Spleen (tissue), 11 donors: Measurements from ENCODE around the gene BEND3. TPM values are rescaled to one million over a fixed set of nuclear protein-coding genes. Genes with fewer than 3 reads are reported as not detected.
"Not testable (repeated sequence)": the region's sequence is repeated elsewhere in the genome, so short reads cannot be mapped to it uniquely, and the experiment has no call there.

Experiments
- DNase-seq: peaks from one replicate; pipeline ENCODE4 v3.0.0-alpha.2; 2020
- H3K27ac ChIP-seq, 8 donors: fragments of 200-600 bp; sonication (generic) in 7 of 8; 1 replicate in 4 of 8; 2 replicates in 4 of 8; pipeline versions ENCODE4 v1.5.0 to v1.8.0; 2016 to 2021; ENCODE audit warnings: inconsistent platforms in 4 of 8, mild to moderate bottlenecking in 4 of 8, moderate library complexity in 1 of 8
- H3K27me3 ChIP-seq, 7 donors: fragments of 200-600 bp; sonication (generic) in 6 of 7; replicated peaks in 1 of 7; 1 replicate in 4 of 7; 2 replicates in 3 of 7; pipeline versions ENCODE4 v1.5.0 to v1.8.0; 2016 to 2021; ENCODE audit warnings: inconsistent platforms in 3 of 7, mild to moderate bottlenecking in 1 of 7
- H3K36me3 ChIP-seq, 6 donors: fragments of 200-600 bp; sonication (generic) in 5 of 6; 1 replicate in 4 of 6; 2 replicates in 2 of 6; pipeline versions ENCODE4 v1.5.0 to v1.8.0; 2016 to 2021; ENCODE audit warnings: inconsistent platforms in 2 of 6
- H3K4me1 ChIP-seq, 6 donors: fragments of 200-600 bp; sonication (generic) in 5 of 6; 1 replicate in 3 of 6; 2 replicates in 3 of 6; pipeline versions ENCODE4 v1.5.0 to v1.8.0; 2016 to 2021; ENCODE audit warnings: inconsistent platforms in 3 of 6
- H3K4me3 ChIP-seq, 8 donors: fragments of 200-600 bp; sonication (generic) in 7 of 8; 1 replicate in 4 of 8; 2 replicates in 4 of 8; pipeline versions ENCODE4 v1.5.0 to v1.8.0; 2016 to 2021; ENCODE audit warnings: inconsistent platforms in 4 of 8, mild to moderate bottlenecking in 4 of 8, moderate library complexity in 2 of 8
- H3K9me3 ChIP-seq, 8 donors: fragments of 200-600 bp; sonication (generic) in 7 of 8; 1 replicate in 4 of 8; 2 replicates in 4 of 8; pipeline versions ENCODE4 v1.5.0 to v1.8.0; 2016 to 2021; ENCODE audit warnings: inconsistent platforms in 4 of 8
- CTCF ChIP-seq, 11 experiments: fragments of 200-600 bp in 7 of 11; fragments of 450-650 bp in 4 of 11; sonication (generic) in 4 of 11; IDR thresholded peaks in 8 of 11; conservative IDR thresholded peaks in 3 of 11; 1 replicate in 7 of 11; 2 replicates in 4 of 11; pipeline versions ENCODE4 v1.4.0 to v1.8.0; 2016 to 2021; ENCODE audit warnings: antibody characterized with exemption in 11 of 11, inconsistent platforms in 4 of 11, mild to moderate bottlenecking in 1 of 11
- POLR2A ChIP-seq, 3 donors: fragments of 450-650 bp; IDR thresholded peaks; one replicate each; pipeline ENCODE4 v1.5.1; 2017; ENCODE audit warnings: antibody characterized with exemption in 3 of 3, mild to moderate bottlenecking in 1 of 3
- POLR2AphosphoS5 ChIP-seq, 3 donors: sonication (generic); formaldehyde crosslinking; IDR thresholded peaks; one replicate each; pipeline ENCODE4 v1.5.1; 2017; ENCODE audit warnings: antibody characterized with exemption in 3 of 3
- WGBS, 5 donors: extraction: QIAGEN DNeasy Blood & Tissue Kit in 3 of 5; methylation state at CpG; one replicate each; pipeline versions ENCODE4 v1.1.5 to v1.1.7; 2013 to 2018; 5-methylcytosine and 5-hydroxymethylcytosine counted together
- intact Hi-C: fragments of 100-400 bp; cut with DNase I; formaldehyde crosslinking; loops from one replicate; pipeline ENCODE4 v1.15.0; 2023; ENCODE audit warnings: low total_unique reads
- polyA plus RNA-seq, 3 donors: library from polyadenylated mRNA; stranded (reverse); fragments of 200-250 nt; gene quantifications; one replicate each; pipeline ENCODE4 v1.2.1, GENCODE V29; 2013
- total RNA-seq, 7 donors: library from RNA; depleted of rRNA in 3 of 7; stranded (reverse); fragments of >200 nt in 3 of 7; fragmentation: NEBNext Ultra II Directional in 4 of 7; extraction: Animal tissue kit (Norgen Biotek cat#: 25700) in 4 of 7; gene quantifications; one replicate each; pipeline versions ENCODE4 v1.1.0 to v1.2.1, GENCODE V29; 2016 to 2021
- donor health status: healthy with polysubstance abuse.
- donor health status: DM: no; HTN: no; CAD: no; lungs with moderate emphysema.
- donor health status: DM: no; HTN: no; CAD: no.
- donor health status: Bipolar disorder and iron deficiency.
- donor health status: healthy.
- donor health status: DM: no; HTN: no; CAD: no.
- donor health status: DM: yes; HTN: yes; CAD: no.

BEND3 gene
- total and polyA plus RNA-seq, 10 donors = 0.37 to 2.6 (median 2.1) TPM

DNA sequence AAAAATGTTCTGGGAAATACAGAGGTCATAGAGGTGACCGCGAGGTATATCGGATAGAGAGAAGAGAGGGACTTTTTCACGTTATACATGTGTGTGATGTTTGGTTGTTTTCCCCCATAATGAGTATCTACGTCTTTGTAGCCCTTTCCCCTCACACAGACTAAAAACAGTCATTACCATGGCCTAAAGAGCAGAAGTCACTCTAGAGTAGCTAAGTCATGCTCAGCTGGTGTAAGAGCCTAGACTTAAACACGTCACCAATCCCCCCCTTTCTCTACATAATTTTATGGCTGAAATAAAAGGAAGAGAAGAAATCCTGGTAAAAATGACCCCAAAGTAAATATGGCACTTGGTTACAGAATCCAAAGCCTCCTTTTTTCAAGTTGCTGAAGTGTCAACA lies 6.0 kb upstream of the BEND3 start:
- H3K9me3 ChIP-seq = no peaks in the 10 kb centered on the region
- 80 to 92% (median 89%) methylated on average over 6 of the region's 6 CpGs for WGBS, 5 donors
- TF ChIP-seq POLR2AphosphoS5 (IDR thresholded peaks at IDR 0.05) (no peak), POLR2A (IDR thresholded peaks at IDR 0.05) (no peak), CTCF (IDR thresholded peaks at IDR 0.05 in 8 of 11, conservative IDR thresholded peaks at IDR 0.05 in 3 of 11) (no peak)
- no peaks in the 10 kb centered on the region for H3K36me3 ChIP-seq
- no peak overlapping the region for H3K4me3 ChIP-seq
- intact Hi-C loops = no loop called here
- DNase-seq = no peak
- peaks cover 0 to 26% (median 0%) of the 10 kb centered on the region in 7 donors for H3K27me3 ChIP-seq
- H3K27ac ChIP-seq = no peak overlapping the region
- H3K4me1 ChIP-seq = peaks cover 6 to 11% (median 9%) of the 10 kb centered on the region in 6 donors

GRCh38 chr6:107120404-107120803 lies 5.1 kb upstream of the BEND3 start:
- Histone ChIP-seq H3K4me3 (no peak overlapping the region), H3K4me1 (peaks cover 6 to 18% (median 17%) of the 10 kb centered on the region in 6 donors), H3K9me3 (no peaks in the 10 kb centered on the region), H3K36me3 (no peaks in the 10 kb centered on the region), H3K27me3 (peaks cover 0 to 35% (median 2%) of the 10 kb centered on the region in 7 donors), H3K27ac (no peak overlapping the region)
- intact Hi-C loops = no loop called here
- no peak for DNase-seq
- WGBS, 5 donors = 80 to 98% (median 95%) methylated on average over 4 of the region's 4 CpGs
- no peak for TF ChIP-seq POLR2A (IDR thresholded peaks at IDR 0.05)
- no peak for TF ChIP-seq CTCF (IDR thresholded peaks at IDR 0.05 in 8 of 11, conservative IDR thresholded peaks at IDR 0.05 in 3 of 11)
- TF ChIP-seq POLR2AphosphoS5 (IDR thresholded peaks at IDR 0.05) = no peak

- Histone ChIP-seq H3K4me1 (peaks cover 6 to 21% (median 19%) of the 10 kb centered on the region in 6 donors), H3K36me3 (no peaks in the 10 kb centered on the region), H3K4me3 (no peak overlapping the region), H3K27me3 (peaks cover 0 to 36% (median 2%) of the 10 kb centered on the region in 7 donors), H3K27ac (no peak overlapping the region), H3K9me3 (no peaks in the 10 kb centered on the region)
- intact Hi-C loops = loop anchor here (5.0 kb wide), 1 partner anchor 92 kb away; the partner anchor contains the start of gene MTRES1
- DNase-seq = no peak
- no peak for TF ChIP-seq CTCF (IDR thresholded peaks at IDR 0.05 in 8 of 11, conservative IDR thresholded peaks at IDR 0.05 in 3 of 11)
- TF ChIP-seq POLR2AphosphoS5 (IDR thresholded peaks at IDR 0.05) = no peak
- no peak for TF ChIP-seq POLR2A (IDR thresholded peaks at IDR 0.05)
- 70 to 90% (median 80%) methylated on average over 2 of the region's 2 CpGs for WGBS, 5 donors
These were observed 3.7 kb upstream of the BEND3 start for GRCh38 chr6:107118976-107119375.

DNA sequence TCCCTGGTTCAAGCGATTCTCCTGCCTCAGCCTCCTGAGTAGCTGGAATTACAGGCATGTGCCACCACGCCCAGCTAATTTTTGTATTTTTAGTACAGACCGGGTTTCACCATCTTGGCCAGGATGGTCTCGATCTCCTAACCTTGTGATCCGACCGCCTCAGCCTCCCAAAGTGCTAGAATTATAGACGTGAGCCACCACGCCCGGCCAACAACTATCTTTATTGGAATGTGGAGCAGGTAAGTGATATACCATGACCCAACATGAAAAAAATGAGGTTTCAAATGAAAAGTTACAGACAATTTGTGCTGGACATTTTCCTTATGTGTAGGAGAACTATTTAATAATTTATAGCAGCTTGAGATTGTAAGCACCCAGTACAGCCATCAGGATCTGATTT lies 3.2 kb upstream of the BEND3 start:
- H3K27me3 ChIP-seq = peaks cover 0 to 36% (median 2%) of the 10 kb centered on the region in 7 donors
- H3K27ac ChIP-seq, DNase-seq, H3K4me3 ChIP-seq, H3K36me3 ChIP-seq, H3K9me3 ChIP-seq: not testable (repeated sequence)
- intact Hi-C loops = loop anchor here (5.0 kb wide), 1 partner anchor 91 kb away; the partner anchor contains the start of gene MTRES1
- peaks cover 6 to 25% (median 23%) of the 10 kb centered on the region in 6 donors for H3K4me1 ChIP-seq
- WGBS, 5 donors = 93 to 95% (median 94%) methylated on average over 9 of the region's 9 CpGs
